ENCODE measurements around the gene AGMO. TPM values are rescaled to one million over a fixed set of nuclear protein-coding genes. Genes with fewer than 3 reads are reported as not detected.
A peak's percentile ranks its signal among the peaks of the same experiment; 100 is the strongest.

AGMO gene
- total and polyA plus RNA-seq, 12 donors, result 0.12 to 0.70 (median 0.40) TPM

- WGBS, 2 donors, result 66 to 68% methylated on average over 3 of the region's 3 CpGs
- H3K27ac ChIP-seq, result no peak overlapping the region
These were observed 54.6 kb downstream of the AGMO start for GRCh38 chr7:15507171-15507570.

DNA sequence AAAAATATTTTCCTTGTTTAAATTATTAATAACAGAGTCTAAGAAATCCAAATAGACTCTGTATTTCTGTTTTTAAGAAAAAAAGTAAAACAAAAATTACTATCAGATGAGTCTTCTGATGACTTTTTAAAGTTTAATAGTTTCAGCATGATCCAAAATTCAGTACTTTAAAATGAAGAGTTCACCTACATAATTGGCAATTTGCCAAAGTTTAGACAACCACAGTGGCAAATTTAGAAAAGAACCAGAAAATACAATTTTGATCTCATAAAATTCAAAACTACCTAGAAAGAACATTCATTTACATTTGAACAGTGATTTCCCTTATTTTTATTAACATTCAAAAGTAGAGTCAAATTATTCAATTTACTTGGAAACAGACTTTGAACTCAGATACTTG lies 56.1 kb downstream of the AGMO start:
- no peak for TF ChIP-seq CTCF (IDR thresholded peaks at IDR 0.05)
- no peak overlapping the region for H3K4me3 ChIP-seq
- H3K36me3 ChIP-seq, result no peaks in the 10 kb centered on the region
- no peaks in the 10 kb centered on the region for H3K9me3 ChIP-seq
- H3K27me3 ChIP-seq, result no peaks in the 10 kb centered on the region
- ATAC-seq (no peak), DNase-seq (no peak)
- no peak overlapping the region for H3K27ac ChIP-seq
- H3K4me1 ChIP-seq, result peaks cover 0 to 35% (median 5%) of the 10 kb centered on the region in 9 donors
- intact Hi-C loops (cut with DNase I), result no loop called here

More at GRCh38 chr7:15507171-15507570, 54.6 kb downstream of the AGMO start:
- intact Hi-C loops (cut with DNase I), result no loop called here
- ATAC-seq, result no peak
- no peaks in the 10 kb centered on the region for H3K27me3 ChIP-seq
- H3K9me3 ChIP-seq, result no peaks in the 10 kb centered on the region
- H3K4me1 ChIP-seq, result peaks cover 0 to 35% (median 5%) of the 10 kb centered on the region in 9 donors
- no peaks in the 10 kb centered on the region for H3K36me3 ChIP-seq
- no peak for TF ChIP-seq CTCF (IDR thresholded peaks at IDR 0.05)
- DNase-seq, result no peak
- H3K4me3 ChIP-seq, result no peak overlapping the region

DNA sequence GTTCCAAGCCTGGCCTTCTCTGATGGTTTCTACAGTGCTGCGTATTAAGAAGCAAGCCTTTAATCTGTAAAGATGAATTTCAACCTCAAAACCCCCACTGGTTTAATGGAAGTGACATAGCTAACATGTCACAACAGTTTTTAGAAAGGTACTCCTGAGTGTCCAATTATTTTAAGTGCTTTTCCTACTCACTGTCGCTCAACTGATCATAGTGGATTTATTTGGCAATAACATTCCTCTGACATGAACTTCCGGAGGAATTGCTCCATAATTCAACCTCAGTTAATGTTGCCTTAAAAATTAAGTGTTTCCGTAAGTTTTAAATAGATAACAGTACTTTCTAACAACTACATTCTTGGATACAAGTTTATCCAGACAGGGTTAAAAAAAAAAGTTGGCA lies 57.5 kb downstream of the AGMO start:
- no peak for DNase-seq
- no peak for ATAC-seq
- WGBS, 2 donors, result 61 to 63% methylated on average over 4 of the region's 4 CpGs
- Histone ChIP-seq H3K36me3 (no peaks in the 10 kb centered on the region), H3K9me3 (no peaks in the 10 kb centered on the region), H3K27ac (peak overlapping the region in 2 of 10 donors; percentile 5 to 12), H3K4me3 (no peak overlapping the region), H3K27me3 (no peaks in the 10 kb centered on the region), H3K4me1 (peaks cover 0 to 35% (median 5%) of the 10 kb centered on the region in 9 donors)
- intact Hi-C loops (cut with DNase I), result no loop called here
- TF ChIP-seq CTCF (IDR thresholded peaks at IDR 0.05), result no peak

DNA sequence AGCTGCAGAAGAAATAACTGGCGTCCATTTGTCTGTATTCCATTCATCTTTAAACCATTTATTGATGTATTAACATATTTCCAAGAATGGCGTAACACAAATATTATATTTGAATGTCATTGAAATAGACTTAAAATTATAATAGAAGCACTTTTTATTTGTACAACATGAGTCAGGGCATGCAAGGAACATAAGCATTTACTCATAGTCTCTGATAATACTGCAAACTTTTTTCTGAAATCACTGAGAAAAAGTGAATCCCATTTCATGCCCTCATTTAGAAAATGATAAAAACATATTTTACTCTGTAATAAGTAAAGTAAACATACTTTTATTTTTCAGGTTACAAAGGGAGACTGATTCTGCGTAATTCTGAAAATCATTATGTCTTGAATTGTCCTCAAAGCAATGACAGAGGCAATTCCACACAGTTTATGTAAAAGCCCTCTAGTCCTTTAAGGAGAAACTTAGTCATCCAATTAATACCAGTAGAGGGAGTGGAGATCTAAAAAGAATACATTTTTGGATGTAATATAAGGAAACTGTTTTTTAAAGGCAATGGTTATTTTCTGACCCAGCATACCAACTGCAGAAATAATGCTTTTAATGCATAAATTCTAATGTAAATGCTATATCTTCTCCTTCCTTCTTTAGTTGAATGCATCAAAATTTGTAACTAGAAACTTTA lies 58.1 kb downstream of the AGMO start:
- TF ChIP-seq CTCF (IDR thresholded peaks at IDR 0.05), result peak in 3 of 9 donors; percentile 8 to 32 (median 12)
- no peak for DNase-seq
- 95% methylated on average over 3 of the region's 3 CpGs for WGBS, 2 donors
- Histone ChIP-seq H3K27ac (no peak overlapping the region), H3K36me3 (no peaks in the 10 kb centered on the region), H3K4me1 (peaks cover 0 to 32% (median 5%) of the 10 kb centered on the region in 9 donors), H3K9me3 (no peaks in the 10 kb centered on the region), H3K27me3 (no peaks in the 10 kb centered on the region), H3K4me3 (no peak overlapping the region)
- no peak for ATAC-seq
- intact Hi-C loops (cut with DNase I), result no loop called here

Data from heart right ventricle (tissue), 16 donors.